ENCODE measurements around the gene NID1.
"Not testable (repeated sequence)": the region's sequence is repeated elsewhere in the genome, so short reads cannot be mapped to it uniquely, and the experiment has no call there.

Gene NID1

DNA sequence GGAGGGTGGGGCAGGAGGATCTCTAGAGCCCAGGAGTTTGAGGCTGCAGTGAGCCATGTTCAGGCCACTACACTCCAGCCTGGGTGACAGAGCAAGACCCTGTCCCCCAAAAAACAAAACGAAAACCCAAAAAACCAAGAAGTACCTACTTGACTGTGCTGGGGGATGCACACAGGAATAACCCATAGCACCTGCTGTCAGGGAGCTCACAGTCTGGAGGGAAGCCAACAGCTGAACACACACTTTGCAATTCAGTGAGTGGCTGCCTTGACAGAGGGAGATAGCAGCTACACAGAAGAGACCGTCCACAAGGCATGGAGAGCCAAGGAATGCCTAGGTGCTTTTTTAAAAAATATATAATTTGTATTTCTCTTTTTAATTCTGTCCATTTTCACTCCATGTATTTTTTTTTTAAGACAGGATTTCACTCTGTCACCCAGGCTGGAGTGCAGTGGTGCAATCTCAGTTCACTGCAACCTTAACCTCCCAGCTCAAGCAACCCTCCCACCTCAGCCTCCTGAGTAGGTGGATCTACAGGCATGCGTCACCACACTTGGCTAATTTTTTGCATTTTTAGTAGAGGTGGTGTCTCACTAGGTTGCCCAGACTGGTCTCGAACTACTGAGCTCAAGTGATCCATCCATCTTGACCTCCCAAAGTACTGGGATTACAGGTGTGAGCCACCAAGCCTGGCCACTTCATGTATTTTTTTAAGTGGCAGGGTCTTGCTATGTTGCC is 68.7 kb downstream of the NID1 start:
- DNase-seq, result peak in 1 of 2 donors; percentile 7

DNA sequence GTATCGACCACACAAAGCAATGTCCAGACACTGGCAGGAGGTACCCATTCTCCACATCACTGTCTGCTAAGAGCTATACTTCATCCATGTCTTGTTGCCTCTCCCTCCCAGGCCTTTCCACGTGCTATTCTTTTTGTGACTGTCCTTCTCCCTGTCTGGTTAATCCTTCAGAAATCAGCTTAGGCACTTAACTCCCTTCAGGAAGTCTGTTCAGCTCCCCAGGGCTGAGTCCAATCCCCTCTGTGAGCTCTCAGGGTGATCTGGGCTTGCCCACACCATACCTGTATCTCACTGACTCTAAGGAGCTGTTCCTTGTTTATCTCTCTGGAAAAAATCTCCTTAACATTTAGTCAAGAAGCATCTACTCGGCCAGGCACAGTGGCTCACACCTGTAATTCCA is 69.4 kb downstream of the NID1 start:
- no peak for DNase-seq

DNA sequence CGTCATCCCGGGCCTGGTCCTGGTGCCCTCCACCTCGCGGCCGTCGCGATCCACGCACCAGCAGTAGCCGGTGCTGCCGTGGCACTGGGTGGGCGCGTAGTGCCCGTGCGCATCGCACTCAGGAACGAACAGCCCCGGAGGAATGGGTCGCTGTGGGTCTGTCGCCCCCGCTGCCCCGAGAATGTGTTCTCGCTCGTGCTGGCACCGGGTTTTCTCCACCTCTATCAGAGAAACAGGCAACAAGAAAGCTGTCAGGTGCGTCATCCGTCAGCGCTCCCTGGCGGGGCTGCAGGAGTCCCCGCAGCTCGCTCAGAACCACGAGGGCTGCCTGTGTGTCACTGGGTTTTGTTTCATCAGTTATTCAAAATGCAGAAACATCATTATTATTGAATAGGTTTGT is 71.2 kb downstream of the NID1 start:
- DNase-seq, result no peak

DNA sequence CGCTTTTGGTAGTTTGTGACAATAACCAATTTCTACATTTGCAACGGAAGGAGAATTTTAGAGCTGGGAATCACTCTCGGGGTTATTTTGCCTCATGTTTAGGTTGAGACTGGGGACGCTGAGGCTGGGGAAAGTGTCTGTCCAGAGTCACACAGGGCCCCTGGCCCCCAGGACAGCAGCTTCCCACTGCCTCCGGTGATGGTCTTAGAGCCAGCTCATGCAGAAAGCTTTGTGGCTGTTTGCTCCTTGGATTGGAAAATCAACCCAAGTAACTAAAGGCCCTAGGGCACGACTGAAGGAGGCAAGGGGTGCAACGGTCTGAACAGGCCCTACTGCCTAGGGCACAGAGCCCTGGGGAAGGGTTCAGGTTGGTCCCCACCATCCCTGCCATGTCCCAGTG is 72.0 kb downstream of the NID1 start:
- no peak for DNase-seq

DNA sequence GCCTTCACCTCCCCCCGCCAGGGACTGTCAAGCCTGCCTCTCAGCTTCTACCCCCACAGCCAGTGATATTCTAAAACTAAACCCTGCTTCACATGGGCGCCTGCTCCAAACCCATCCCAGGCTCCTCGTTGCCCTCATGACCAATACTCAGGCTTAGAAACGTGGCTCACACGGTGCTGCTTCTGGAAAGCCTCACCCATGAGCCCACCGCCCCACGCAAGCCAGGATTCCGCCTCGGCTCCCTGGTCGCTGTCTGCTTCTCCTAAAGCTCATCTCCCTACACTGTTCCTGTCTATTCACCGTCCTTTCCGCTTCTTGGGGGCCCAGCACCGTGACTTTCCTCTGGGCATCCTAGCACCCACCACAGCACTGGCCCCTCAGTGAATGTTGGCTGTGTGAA is 72.5 kb downstream of the NID1 start:
- no peak for DNase-seq

DNA sequence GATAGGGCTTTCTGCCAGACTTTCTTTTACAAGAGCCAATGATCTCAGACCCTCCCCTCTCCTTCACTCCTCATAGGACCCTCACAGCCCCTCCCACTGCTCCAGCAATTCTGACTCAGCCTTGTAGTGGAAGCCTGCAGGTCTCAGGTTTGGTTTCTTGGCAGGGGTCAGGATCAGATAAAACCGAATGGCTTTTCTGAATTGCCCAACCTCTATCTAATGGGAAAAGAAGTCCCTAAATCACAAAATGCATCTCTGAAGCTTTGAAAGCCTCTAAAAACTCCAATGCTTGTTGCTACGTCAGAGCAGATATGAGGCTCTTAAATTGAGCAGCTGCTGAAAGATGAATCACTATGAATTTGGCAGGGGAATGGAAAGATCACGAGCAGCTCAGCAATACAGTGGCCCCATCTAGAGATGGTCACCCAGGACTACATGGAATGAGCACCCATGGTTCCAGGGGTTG is 74.5 kb downstream of the NID1 start:
- no peak for DNase-seq

DNA sequence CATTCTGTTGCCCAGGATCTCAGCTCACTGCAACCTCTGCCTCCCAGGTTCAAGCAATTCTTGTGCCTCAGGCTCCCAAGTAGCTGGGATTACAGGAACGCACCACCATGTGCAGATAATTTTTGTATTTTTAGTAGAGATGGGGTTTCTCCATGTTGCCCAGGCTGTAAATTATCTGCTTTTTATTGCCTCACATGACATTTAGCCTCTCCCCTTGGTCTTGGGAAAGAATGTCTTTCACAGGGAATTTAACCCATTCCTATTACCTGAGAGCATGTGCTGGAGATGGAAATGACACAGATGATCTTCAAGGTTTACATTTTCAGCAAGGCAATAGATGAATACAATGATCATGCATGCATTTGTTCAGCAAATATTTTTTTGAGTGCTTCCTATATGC is 75.8 kb downstream of the NID1 start:
- no peak for DNase-seq

DNA sequence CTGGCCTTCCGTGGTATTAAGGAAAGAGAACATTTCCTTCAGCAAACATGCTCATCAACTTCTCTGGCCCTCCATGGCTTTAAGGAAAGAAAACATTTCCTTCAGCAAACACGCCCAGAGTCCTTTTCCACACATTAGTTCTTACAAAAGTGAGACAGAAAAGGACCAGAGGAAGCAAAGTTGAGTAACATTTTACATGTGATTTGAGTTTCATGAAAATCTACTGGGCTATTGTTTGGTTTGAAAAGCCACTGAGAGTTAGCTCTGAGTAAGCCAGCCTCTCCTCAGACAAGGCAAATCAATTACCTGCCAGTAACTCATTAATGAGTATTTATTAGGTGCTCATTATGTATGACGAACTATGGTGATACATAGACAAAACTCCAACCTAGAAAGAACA is 78.0 kb downstream of the NID1 start:
- DNase-seq, result peak; percentile 55 to 78

DNA sequence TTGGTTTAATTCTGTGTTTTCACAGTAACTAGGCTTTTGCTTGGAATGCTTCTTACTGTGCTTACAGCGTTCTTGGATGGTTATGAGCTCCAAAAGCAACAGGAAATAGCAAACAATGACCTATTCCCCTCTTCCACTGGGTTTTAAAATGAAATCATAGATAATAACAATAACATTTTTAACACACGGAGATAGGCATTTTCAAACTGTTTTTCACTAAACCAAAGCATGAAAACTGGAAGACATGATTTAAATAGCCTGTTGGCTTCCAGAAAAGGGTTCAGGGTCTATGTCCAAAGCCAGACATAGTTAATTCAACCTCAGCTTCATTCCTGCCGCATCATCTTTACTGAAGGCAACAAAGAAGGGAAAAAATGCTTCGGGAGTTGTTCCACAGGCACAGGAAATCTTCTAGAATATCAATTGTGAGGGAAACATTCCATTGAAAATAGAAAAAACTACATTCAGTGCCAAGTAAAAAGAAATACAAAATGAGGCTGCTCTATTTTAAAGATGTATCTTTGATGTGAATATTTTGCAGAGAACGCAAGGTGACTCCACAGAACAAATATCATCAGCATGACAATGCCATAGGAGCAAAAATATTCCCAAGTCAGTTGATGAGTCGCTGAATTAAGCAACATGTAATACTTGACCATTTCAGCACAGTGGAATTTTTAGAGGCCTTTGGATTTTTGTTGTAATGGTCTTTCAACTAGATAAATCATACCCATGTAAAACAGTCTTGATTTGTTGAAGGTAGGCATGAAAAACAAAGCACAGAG is 80.7 kb downstream of the NID1 start:
- no peak for DNase-seq

DNA sequence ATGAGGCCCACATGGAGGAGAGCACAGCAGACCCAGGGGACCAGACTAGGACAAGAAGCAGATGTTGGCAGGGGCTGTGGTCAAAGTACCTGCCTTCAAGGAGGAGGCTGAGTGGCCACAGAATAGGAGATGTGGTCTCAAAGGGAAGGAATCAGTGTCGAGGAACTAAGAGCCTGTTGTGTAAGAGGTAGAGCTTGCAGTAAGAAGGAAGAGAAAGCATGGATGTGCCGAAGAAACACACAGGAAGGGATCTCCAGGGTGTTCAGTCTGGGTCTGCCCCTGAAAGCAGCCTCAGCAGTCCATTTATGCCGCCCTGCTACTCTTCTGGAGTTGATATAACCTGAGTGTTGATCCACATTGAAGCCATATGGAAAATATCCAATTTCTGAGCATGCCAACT is 83.9 kb downstream of the NID1 start:
- DNase-seq, result peak; percentile 67 to 74

DNA sequence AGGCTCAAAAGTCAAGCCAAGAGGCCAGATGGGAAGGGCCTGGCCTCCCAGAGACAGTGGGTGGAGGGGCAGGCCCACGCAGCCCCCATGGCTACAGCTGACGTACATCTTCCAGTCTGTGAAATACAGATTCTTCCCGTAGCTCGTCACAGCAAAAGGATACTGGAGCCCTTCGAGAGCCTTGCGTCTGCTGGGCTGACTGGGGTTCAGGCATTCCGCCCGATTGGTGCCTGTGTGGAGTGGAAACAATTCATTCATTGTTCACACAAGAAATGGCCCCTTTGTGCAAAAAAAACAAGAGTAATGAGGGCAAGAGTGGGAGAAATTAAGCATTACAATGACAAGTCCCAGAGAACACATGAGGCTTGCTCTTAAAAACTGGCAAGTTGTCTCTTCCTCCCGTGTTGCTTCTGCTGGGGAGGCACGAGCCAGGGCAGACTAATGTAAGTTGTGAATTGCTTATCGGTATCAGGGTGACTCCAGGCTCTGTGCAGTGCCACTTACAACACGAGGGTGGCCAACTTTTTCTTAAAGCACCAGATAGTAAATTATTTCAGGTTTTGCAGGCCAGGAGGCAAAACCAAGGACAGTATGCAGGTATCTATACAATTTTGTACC is 85.1 kb downstream of the NID1 start:
- no peak for DNase-seq

DNA sequence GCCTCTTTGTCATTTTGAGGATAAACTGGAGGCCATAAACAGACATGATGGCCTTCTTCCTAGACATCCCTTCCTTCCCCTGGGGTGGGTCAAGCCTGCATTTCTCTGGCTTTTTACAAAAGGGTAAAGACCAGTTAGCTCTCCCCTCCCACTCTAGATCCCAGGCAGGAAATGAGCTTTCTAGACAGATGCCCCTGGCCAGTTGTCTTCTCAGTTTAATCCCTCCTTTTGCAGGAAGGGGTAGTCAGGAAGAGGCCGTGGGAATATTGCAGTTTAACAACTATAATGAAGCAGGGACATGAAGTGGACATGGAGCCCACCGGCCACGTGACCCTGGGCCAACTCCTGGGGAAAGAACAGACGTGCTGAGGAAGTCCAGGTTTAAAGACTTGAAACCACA is 85.7 kb downstream of the NID1 start:
- DNase-seq, result no peak

DNA sequence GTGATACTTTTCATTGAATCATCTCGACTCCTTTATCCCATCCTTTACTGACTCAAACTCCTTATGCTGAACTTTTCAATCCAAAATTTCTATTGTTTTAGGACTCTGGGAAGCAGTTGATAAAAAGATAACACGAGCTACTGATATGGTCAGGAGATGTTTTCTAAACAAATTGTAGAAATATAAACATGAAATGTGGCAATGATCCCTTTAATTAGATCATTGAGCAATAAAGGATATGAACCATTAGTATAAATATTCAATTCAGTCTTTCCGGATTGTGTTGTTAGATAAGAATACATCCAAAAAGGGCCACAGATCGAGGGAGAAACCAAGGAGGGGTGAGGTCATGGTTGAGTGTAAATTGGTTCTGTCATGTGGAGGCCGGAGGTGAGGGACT is 88.4 kb downstream of the NID1 start:
- no peak for DNase-seq

DNA sequence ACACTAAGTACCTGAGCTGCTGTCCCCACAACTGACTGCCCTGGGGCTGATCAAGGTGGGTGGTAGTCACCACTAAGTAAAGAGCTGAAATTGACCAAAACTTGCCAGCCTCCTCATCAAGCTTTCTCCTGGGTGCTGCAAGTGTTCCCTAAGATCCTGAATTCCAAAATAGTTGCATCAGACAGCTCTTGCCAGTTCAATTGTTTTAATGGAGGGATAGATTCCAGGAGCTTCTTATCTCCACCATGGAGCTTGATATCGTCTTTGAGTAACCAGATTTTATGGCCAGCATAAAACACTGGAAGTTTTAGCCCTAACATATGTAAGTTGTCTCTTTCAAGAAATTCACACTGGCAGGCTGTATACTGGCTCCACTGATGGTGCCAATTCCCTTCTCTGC is 90.3 kb downstream of the NID1 start:
- no peak for DNase-seq

DNA sequence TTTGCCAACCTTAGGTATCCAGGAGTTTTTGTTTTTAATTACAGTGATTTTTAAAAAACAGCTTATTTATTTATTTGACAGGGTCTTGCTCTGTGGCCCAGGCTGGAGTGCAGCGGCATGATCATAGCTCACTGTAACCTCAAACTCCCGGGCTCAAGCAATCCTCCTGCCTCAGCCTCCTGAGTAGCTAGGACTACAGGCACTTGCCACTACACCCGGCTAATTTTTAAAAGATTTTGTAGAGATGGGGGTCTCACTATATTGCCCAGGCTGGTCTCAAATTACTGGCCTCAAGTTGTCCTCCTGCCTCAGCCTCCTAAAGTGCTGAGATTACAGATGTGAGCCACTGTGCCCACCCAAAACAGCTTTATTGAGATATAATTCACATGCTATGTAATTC is 92.2 kb downstream of the NID1 start:
- not testable (repeated sequence) for DNase-seq

DNA sequence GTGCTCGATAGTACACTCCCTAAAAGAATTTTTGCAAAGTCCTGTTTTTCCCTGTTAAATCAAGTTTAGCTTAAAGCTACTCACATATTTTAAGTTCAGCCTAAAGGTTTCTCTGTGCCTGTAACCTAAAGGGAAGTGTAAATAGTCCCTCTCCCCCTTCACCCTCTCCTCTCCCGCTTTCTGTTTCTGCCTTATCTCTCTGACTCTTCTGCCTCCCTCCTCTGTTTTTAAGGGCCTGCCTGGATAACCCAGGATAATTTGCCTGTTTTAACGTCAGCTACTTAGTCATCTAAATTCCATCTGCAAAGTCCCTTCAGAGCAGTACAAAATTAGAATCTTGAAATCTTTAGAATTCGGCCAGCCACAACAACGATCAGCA is 92.6 kb downstream of the NID1 start:
- DNase-seq, result no peak

DNA sequence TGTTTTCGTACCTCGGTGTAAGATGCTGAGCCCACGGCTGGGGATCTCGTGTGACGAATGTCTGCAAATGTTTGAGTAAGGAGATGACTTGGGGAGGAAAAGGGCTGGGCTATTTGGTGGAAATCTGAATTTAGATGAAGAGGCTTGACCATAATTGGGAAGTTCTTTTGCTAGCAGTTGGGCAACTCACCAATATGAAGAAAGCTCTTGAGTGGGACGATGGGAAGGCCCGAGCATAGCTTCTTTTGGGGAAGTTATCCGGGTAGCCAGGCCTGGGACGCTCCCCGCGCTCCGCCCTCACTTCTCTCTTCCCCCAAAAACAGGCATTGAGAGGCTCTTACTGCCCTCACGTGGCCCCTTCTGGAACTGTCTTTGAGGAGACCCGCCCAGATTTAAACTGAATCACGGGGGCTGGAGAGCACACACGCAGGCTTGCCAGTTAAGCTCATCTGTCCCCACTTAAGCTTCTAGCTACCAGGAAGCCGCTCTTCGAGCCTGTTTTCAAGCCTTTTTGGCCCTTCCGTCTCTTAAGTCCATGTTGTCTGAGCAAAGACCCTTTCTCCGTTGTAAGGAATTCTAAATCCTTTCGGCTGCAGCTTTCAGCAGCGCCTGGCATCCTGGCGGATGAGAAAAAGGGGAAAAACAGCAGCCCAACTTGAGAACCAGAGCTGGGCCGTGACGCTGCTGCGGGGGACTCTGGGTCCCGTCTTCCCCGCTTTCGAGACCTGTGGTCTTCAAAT is 93.1 kb downstream of the NID1 start:
- peak; percentile 99 to 100 for DNase-seq

DNA sequence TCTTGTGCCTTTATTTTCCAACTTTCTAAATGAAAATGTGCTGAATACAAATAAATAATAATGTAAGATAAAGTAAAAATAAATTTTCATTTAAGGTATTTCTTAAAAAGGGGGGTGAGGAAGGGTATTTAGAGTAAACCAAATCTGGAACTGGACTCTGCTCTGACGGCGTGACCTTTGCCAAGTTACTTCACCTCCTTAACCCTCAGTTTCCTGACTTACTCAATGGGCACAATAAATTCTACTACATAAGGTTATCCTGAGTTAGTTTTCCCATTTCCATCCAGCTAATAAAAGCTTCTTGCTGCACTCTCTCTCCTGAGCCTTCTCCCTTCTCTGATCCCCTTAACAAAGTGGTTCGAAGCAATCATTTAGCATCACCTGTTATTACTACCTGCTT is 93.9 kb downstream of the NID1 start:
- DNase-seq, result peak in 1 of 2 donors; percentile 20

DNA sequence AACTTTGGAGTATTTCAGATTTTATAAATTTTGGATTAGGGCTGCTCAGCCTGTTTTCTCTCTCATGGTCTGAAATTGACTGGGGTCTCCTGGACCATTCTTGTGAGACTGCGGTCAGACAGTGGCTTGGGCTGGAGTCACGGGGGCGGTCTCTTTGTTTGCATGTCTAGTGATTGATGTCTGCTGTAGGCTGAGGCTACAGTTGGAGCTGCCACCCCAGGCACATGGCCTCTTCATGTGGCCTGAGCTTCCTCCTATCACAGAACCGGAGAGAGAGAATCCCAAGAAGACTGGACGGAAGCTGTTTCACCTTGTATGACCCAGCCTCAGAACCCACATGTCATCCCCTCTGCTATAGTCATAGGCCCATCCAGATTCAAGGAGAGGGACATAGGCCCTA is 96.1 kb downstream of the NID1 start:
- DNase-seq, result no peak

DNA sequence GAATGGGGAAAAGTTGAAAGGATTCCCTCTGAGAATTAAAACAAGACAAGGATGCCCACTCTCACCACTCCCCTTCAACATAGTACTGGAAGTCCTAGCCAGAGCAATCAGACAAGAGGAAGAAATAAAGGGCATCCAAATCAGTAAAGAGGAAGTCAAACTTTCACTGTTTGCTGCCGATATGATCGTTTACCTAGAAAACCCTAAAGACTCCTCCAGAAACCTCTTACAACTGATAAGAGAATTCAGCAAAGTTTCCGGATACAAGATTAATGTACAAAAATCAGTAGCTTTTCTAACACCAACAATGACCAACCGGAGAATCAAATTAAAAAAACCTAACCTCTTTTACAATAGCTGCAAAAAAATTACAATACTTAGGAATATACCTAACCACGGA is 98.8 kb downstream of the NID1 start:
- DNase-seq, result not testable (repeated sequence)

DNA sequence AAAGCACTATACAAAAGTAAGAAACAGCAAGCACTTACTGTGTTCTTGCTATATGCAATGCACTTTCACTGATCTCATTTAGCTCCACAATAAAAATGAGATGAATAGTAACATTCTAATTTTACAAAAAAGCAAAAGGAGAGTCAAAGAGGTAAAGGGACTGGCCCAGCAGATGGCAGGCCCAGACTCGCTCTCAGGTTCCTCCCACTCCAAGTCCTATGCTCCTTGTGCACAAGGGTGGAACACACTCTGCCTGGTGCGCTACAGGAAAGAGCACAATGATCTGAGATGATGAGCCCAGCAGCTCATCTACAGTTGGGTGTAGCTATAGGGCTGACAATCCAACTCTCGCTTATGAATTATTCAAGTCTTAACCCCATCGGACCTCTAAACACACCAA is 104.1 kb downstream of the NID1 start:
- no peak for DNase-seq

DNA sequence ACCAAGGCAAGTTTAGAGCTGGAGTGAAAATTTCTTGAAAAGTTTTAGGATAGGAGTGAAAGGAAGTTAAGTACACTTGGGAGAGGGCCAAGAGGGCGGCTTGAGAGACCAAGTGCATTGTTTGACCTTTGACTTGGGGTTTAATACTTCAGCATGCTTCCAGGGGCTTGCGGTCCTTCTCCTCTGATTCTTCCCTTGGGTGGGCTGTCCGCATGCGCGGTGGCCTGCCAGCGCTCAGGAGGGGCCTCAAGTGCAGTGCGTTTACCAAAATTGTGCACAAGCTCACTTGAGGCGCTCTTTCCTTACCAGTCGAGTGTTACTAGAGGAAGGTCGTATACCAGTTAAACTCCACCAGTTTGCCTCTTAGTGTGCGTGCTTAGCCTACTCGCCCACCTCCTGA is 106.9 kb downstream of the NID1 start:
- DNase-seq, result no peak

DNA sequence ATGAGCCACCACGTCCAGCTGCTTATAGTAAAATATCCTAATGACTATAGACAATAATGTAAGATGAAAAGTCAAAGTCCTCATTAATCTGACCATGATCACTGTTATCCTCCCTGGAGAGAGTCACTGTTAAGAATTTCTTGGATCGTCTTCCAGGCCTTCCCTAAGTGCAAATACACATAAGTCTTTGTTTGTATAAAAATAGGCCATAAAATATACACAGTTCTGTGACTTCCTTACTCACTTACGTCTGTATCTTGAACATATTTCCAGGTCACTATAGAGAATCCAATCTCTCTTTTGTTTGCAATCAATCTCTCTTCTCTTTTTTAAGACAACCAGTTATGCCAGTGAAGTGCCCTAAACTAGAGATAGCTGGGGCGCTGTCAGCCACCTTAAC is 109.1 kb downstream of the NID1 start:
- DNase-seq, result no peak
